ENCODE data around the gene CHCHD2.
"Not testable (repeated sequence)": the region's sequence is repeated elsewhere in the genome, so short reads cannot be mapped to it uniquely, and the experiment has no call there.

CHCHD2 gene

DNA sequence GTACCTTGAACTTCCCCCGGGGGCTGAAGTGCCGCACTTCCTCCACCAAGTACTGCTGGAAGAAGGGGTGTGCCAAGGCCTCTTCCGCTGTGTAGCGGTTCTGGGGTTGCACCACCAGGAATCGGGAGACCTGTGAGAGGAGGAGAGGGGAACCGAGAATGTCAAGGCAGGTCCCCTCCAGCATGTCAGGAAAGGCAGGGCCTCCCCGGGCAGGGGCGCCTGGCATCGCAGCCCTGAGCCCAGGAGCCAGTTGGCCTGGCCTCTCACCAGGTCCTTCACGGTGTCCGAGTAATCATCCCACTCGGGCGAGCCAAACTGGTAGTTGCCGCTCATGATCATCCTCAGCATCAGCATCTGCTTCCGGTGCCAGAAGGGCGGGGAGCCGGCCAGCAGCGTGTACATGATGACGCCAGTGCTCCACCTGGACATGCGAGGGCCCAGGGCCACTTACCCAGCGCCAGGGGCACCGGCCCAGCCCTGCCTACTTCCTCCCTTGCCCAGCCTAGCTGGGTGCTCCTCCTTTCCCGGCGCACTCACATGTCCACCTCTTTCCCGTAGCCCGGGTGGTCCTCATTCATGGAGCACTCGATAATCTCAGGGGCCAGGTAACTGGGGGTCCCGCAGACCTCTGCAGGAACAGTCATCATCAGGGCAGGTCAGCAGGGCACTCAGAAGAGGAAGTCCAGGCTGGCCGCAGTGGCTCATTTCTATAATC, 24.5 kb downstream of the CHCHD2 start:
- no peak for DNase-seq

DNA sequence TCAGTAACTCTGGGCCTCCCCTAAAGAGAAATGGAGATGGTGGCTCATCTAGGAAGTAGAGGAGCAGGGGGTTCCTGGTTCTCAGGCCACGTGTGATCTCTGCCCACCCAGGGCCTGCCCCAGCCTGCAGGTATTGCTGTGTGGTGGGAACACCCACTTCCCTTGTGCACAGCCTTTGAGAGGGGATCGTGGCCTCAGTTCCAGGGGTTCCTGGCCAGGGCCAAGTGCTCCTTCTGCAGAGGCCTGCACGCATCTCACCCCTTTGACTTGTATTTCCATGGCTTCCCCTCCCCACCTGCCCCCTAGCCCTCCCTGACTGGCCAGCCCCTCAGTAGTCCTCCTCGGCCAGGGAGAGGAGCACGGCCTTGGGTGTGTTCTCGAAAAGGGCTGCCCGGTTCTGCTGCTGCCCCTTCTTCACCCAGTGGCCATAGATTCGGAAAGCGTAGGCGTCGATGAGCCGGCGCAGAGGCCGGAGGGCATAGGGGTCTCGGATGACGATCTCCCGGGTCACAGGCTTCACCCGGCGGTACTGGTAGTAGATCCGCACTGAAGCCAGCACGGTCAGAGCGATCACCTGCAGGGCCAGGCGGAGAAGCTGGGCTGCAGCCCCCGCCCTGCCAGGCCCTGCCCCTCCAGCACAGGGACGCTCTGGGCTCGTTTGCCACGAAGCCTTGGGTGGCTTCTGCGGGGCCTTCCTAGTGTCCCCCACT, 25.4 kb downstream of the CHCHD2 start:
- not testable (repeated sequence) for DNase-seq

DNA sequence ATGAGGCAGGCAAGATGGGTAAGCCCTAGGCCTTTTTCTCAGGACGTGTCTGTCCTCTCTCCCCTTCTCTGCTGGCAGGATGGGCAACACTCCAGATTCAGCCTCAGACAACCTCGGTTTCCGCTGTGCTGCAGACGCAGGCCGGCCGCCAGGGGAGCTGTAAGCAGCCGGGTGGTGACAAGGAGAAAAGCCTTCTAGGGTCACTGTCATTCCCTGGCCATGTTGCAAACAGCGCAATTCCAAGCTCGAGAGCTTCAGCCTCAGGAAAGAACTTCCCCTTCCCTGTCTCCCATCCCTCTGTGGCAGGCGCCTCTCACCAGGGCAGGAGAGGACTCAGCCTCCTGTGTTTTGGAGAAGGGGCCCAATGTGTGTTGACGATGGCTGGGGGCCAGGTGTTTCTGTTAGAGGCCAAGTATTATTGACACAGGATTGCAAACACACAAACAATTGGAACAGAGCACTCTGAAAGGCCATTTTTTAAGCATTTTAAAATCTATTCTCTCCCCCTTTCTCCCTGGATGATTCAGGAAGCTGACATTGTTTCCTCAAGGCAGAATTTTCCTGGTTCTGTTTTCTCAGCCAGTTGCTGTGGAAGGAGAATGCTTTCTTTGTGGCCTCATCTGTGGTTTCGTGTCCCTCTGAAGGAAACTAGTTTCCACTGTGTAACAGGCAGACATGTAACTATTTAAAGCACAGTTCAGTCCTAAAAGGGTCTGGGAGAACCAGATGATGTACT, 26.7 kb downstream of the CHCHD2 start:
- no peak for DNase-seq

DNA sequence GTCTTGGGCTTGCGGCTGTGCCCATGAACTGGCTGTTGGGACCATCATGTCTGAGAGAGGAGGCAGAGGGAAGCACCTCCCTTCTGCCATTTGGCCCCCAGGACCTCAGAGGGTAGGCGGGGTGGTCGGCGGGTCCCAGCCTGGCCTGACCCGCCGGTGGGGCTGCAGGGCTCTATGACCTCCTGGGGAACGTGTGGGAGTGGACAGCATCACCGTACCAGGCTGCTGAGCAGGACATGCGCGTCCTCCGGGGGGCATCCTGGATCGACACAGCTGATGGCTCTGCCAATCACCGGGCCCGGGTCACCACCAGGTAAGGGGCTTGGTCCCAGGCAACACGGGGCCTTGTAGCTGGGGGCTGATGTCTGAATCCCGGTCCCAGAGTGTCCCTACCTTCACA, 28.1 kb downstream of the CHCHD2 start:
- DNase-seq, result no peak

DNA sequence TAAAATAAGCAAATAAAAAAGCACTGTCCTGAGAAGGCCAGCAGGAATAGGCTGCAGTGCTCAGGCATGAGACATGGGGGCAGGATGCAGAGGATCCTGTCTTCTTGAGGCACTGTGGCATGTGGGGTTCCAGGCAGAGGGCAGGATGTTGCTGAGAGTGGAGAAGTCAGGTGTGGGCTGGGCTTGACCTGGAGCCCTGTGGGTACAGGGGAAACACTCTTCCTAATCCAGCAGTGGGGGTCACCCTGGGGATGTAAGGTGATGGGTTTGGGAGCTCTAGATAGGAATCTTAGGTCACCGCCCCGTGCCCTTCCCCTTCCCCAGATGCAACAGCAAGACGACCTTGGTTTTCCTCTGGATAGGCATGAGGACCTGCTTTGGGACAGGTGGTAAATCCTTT, 28.6 kb downstream of the CHCHD2 start:
- DNase-seq, result no peak

DNA sequence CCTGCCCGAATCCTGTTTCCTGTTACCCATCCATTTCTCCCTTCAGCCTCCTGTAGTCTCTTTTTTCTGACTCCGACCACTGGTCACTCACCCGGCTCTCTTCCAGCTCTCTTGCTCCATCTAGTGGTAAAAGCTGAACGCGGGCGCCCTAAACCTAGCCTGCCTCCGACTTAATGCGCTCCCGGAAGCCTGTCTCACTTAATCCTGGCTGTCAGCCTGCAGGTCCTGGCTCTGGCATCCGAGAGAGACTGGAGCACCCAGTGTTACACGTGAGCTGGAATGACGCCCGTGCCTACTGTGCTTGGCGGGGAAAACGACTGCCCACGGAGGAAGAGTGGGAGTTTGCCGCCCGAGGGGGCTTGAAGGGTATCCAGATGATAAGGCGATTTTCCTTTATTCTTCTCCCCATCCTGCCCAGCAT, 31.9 kb downstream of the CHCHD2 start:
- DNase-seq, result peak; percentile 93

DNA sequence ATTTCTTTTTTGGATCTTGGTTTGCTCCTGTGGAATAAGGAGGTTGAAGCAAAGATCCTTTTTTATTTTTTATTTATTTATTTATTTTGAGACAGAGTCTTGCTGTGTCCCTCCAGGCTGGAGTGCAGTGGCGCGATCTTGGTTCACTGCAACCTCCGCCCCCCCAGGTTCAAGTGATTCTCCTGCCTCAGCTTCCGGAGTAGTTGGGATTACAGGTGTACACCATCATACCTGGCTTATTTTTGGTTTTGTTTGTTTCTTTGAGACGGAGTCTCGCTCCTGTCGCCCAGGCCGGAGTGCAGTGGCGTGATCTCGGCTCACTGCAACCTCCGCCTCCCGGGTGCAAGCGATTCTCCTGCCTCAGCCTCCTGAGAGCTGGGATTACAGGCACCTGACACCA, 39.9 kb downstream of the CHCHD2 start:
- DNase-seq, result not testable (repeated sequence)

DNA sequence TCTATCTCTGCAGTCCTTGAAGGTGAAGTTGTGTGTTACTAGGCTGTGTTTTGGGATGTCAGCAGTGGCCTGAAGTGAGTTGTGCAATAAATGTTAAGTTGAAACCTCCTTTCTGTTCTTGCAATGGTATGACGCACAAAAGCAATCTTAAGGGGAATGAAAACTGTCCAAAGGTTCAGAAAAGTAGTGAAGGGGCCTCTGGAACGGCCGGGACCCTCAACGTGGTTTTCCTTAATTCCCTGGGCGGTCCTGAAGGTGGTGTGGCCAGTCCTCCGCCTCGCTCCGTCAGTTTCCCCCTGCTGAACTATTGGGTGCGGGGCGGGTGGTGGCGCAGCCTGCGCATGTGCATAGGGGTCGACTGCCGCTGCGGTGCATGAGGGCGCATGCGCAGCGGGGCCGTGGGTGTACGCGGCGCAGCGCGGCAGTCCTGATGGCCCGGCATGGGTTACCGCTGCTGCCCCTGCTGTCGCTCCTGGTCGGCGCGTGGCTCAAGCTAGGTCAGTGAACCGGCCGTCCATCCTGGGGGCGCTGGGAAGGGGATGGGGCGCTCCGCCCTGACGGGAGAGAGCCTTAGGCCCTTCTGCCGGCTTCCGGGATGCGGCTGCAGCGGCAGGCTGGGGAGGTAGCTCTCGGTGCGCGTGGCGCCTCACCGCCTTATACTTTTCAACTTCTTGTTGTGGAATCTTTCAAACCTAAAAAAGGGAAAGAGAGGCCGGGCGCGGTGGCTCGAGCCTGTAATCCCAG, 42.2 kb downstream of the CHCHD2 start, which contains the start of gene SUMF2:
Gene SUMF2, plus strand, starts transcription at position 405 of the 744 bp plus-strand sequence. Its CDS starts 26 bp downstream, at position 431.
- DNase-seq, result peak; percentile 95

DNA sequence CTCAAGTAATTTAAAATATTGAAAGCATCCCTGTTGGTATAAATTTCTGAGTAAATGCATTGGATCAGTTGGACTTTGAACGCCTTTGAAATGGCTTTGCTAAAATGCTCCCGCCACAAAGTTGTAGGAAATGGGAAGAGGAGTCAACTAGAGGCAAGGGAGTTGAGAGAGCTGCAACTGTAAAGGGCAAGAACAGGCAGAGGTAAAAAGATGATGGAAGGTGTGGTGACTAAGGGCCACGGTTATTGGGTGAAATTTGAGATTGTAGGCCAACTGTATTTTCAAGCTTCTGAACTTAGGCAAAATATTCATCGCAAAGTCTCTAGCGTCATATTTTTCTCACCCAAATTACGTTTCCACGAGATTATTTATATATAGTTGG, 42.8 kb downstream of the CHCHD2 start:
- peak; percentile 34 for DNase-seq

DNA sequence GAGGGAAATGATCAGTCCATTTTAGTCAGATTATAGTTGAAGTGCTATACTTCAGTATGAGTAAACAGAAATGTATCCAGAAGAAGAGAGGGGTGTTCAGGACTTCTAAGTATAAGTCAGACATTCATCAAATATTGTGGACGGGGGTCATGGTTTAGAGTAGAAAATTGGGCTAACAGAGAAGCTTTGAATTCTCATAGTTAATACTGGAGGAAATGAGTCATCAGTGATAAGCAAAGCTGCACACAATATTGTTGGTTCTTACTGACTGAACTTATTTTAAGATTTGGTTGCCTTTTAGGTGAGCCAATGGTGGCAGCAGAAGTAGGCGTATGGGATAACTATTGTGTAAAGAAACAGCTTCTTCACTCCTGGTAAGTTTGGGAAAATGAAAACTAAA, 43.9 kb downstream of the CHCHD2 start:
- DNase-seq, result no peak

DNA sequence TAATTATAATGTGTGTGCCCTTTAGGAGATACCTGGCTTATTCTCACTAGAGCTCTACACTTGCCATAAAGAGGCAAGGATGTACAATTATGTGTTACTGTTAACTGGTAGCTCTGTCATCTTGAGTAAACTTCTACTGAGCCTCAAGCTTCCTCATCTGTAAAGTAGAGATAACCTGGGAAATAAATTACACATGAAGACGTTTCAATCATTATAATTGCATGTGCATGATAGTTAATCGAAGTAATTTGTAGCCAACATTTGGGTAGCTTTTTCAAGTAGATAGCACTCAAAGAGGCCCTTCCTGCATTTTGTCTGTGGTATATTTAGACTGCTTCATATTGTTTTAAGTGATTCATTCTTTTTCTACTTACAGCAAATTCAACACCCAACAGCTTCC, 52.3 kb downstream of the CHCHD2 start:
- no peak for DNase-seq

DNA sequence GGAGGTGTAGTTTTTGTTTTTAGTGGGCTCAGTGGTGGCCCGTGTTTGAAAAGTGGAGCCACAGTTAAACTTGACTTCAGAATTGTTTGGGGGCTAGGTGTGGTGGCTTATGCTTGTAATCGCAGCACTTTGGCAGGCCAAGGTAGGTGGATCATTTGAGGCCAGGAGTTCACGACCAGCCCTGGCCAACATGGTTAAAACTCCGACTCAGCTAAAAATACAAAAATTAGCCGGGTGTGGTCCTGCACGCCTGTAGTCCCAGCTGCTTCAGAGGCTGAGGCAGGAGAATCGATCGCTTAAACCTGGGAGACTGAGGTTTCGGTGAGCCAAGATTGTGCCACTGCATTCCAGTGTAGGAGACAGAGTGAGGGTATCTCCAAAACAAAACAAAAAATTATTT, 52.9 kb downstream of the CHCHD2 start:
- DNase-seq, result no peak

All from NCI-H82 (cell line).